K562 (cell line): ENCODE data around the gene NRSN2.

Experiments
- ATF1 ChIP-seq, 2 experiments: fragments of 450-650 bp in 1 of 2; IDR thresholded peaks; 2 replicates each; pipeline ENCODE4 v1.6.1; 2016; ENCODE audit warnings: missing compliant biosample characterization in 1 of 2, missing genetic modification characterization in 1 of 2
- CBX8 ChIP-seq: fragments of 200-600 bp; sonication (generic); IDR thresholded peaks from 2 replicates; pipeline ENCODE4 v1.6.1; 2012; ENCODE audit warnings: borderline replicate concordance, mixed run types, low read depth, mild to moderate bottlenecking, moderate library complexity, mixed read lengths, low read length, control low read depth, inconsistent platforms; ENCODE audit not compliant: poor library complexity, severe bottlenecking; ENCODE audit errors: extremely low read depth
- CHD4 ChIP-seq: fragments of 200-600 bp; sonication (generic); IDR thresholded peaks from 3 replicates; pipeline ENCODE4 v1.6.1; 2012; ENCODE audit warnings: low read depth, mild to moderate bottlenecking, mixed read lengths, low read length, inconsistent platforms; ENCODE audit not compliant: insufficient read depth, insufficient replicate concordance, poor library complexity, severe bottlenecking
- E2F5 ChIP-seq: sonication (generic); formaldehyde crosslinking; IDR thresholded peaks from 2 replicates; pipeline ENCODE4 v1.8.0; 2022; ENCODE audit warnings: mild to moderate bottlenecking, missing genetic modification reagents
- ELK1 ChIP-seq: sonication (generic); formaldehyde crosslinking; IDR thresholded peaks from 2 replicates; pipeline ENCODE4 v1.8.1; 2022; ENCODE audit warnings: missing genetic modification reagents
- HEY1 ChIP-seq: fragments of 250-450 bp; sonication (Bioruptor Pico); IDR thresholded peaks from 2 replicates; pipeline ENCODE4 v1.5.0; 2020; ENCODE audit warnings: mild to moderate bottlenecking, moderate library complexity, borderline replicate concordance
- POLR2G ChIP-seq: fragments of 200-400 bp; formaldehyde crosslinking; IDR thresholded peaks from 2 replicates; pipeline ENCODE4 v1.6.1; 2017; ENCODE audit warnings: low read depth, mild to moderate bottlenecking, antibody characterized with exemption, low read length, moderate library complexity
- TBP ChIP-seq: optimal IDR thresholded peaks from 2 replicates; pipeline ENCODE3; 2011; ENCODE audit warnings: low read depth, low read length, improper control_type of control experiment
- ZNF197 ChIP-seq: fragments of 200-800 bp; sonication (Bioruptor generic); IDR thresholded peaks from 2 replicates; pipeline ENCODE4 v1.6.1; 2016; ENCODE audit warnings: low read depth, missing genetic modification characterization, missing compliant biosample characterization

GRCh38 chr20:391041-391711 lies 44.3 kb downstream of the NRSN2 start:
- TF ChIP-seq ATF1 (CRISPR knock-in tag; IDR thresholded peaks at IDR 0.05) (no peak), ATF1 (tag; IDR thresholded peaks at IDR 0.05) (no peak), POLR2G (peak; percentile 91), CHD4 (no peak), ELK1 (CRISPR knock-in tag) (no peak), E2F5 (CRISPR knock-in tag) (no peak), CBX8 (no peak), TBP (no peak), HEY1 (CRISPR knock-in tag) (no peak), ZNF197 (CRISPR knock-in tag) (no peak)
